Measurements from ENCODE around the gene FAM83G.

FAM83G gene

GRCh38 chr17:19011581-19011980 lies 7.0 kb upstream of the FAM83G start (continued):
- TF ChIP-seq ZNF518A (tag by site-specific recombination; conservative IDR thresholded peaks at IDR 0.05; ENCODE audit: low read depth): no peak
- no peak for TF ChIP-seq ZNF280C (tag by site-specific recombination; IDR thresholded peaks at IDR 0.05)
- no peak for TF ChIP-seq ZNF266 (tag by site-specific recombination; IDR thresholded peaks at IDR 0.05; ENCODE audit: low read depth)
- TF ChIP-seq ZBTB26 (tag by site-specific recombination; optimal IDR thresholded peaks at IDR 0.05): no peak
- no peak for TF ChIP-seq ZNF324 (tag by site-specific recombination; IDR thresholded peaks at IDR 0.05)

GRCh38 chr17:19010729-19011505 lies 6.4 kb upstream of the FAM83G start:
- no peak overlapping the region for H3K4me3 ChIP-seq (ENCODE audit: low read depth, low read length)
- H3K36me3 ChIP-seq (ENCODE audit: control insufficient read depth in 2 of 2, insufficient read depth in 1 of 2, low read length in 2 of 2): no peaks in the 10 kb centered on the region
- H3K9me3 ChIP-seq (ENCODE audit: control insufficient read depth, insufficient read depth, low read depth, low read length): no peaks in the 10 kb centered on the region
- ChIA-PET POLR2A (interaction anchor here (0.5 kb wide), 1 partner anchor 54 kb away, joined by 8 read pairs; no protein-coding TSS in a partner anchor), CTCF (no interaction called here)
- TF ChIP-seq OVOL3 (tag by site-specific recombination; IDR thresholded peaks at IDR 0.05): no peak
- no peak for TF ChIP-seq ZNF426 (tag by site-specific recombination; IDR thresholded peaks at IDR 0.05)
- TF ChIP-seq ZFHX2 (tag by site-specific recombination; conservative IDR thresholded peaks at IDR 0.05): peak; percentile 67
- peak; percentile 93; the same call in 1 of the 2 replicates for TF ChIP-seq GLI4 (tag by site-specific recombination; IDR thresholded peaks at IDR 0.05)
- peak; percentile 55 for TF ChIP-seq ZIC2 (tag by site-specific recombination; IDR thresholded peaks at IDR 0.05)
- no peak for TF ChIP-seq REST (tag by site-specific recombination; IDR thresholded peaks at IDR 0.05)
- peak; percentile 62 for TF ChIP-seq EGR2 (tag by site-specific recombination; IDR thresholded peaks at IDR 0.05; ENCODE audit: low read depth)
- TF ChIP-seq KLF17 (tag by site-specific recombination; IDR thresholded peaks at IDR 0.05): peak; percentile 91
- no peak for TF ChIP-seq PRDM4 (tag by site-specific recombination; IDR thresholded peaks at IDR 0.05)
- no peak for TF ChIP-seq ZNF362 (tag by site-specific recombination; IDR thresholded peaks at IDR 0.05)
- TF ChIP-seq KLF1 (tag by site-specific recombination; IDR thresholded peaks at IDR 0.05): peak; percentile 57
- no peak overlapping the region for H3K27ac ChIP-seq (ENCODE audit: extremely low read depth, low read depth, low read length)
- peaks cover 5% of the 10 kb centered on the region; the same call in 1 of the 2 replicates for H3K4me1 ChIP-seq (ENCODE audit: control insufficient read depth, insufficient read depth, low read length)
